GM12801 (cell line): ENCODE data around the gene RAB33B.

Experiments
- CTCF ChIP-seq: IDR thresholded peaks from one replicate; pipeline ENCODE4 v1.5.1; 2011; ENCODE audit warnings: control low read depth; ENCODE audit not compliant: insufficient read length; ENCODE audit errors: extremely low read depth

The RAB33B gene

GRCh38 chr4:139441029-139441428, 12.9 kb upstream of the RAB33B start:
- TF ChIP-seq CTCF, result no peak

- no peak for TF ChIP-seq CTCF
These were observed 10.3 kb upstream of the RAB33B start for GRCh38 chr4:139443661-139444060.

DNA sequence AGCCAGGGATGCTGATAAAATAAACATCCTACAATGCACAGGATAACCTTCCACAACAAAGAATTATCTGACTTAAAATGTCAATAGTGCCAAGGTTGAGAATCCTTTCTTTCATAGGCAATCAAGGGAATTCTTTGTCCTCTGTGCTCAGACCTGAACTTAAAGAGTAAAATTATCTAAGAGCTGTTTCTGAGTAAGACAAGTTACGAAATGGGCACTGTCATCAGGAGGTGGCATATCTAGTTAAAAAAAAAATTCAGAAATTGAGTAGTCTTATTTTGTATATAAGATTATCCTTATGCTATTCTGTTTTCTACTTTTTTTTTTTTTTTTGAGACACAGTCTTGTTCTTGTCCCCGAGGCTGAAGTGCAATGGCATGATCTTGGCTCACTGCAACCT, 3.3 kb upstream of the RAB33B start:
- no peak for TF ChIP-seq CTCF

- no peak for TF ChIP-seq CTCF
These were observed 1.9 kb upstream of the RAB33B start for GRCh38 chr4:139451997-139452396.

DNA sequence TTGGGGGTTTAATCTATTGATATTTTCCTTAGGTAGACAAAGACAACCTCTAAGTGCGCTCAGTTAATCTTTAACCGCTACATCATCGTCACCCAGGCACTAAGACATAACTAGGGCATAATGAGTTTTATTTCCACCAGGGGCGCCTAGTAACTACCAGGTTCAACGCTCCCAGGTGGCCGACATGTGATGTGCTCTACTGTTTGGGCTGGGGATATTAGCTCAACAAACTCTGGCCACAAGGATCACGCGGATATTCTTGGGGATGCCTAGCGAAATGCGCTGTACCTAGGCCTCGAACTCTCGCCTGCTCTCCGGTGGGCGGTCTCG, 915 bp upstream of the RAB33B start:
- TF ChIP-seq CTCF, result no peak

DNA sequence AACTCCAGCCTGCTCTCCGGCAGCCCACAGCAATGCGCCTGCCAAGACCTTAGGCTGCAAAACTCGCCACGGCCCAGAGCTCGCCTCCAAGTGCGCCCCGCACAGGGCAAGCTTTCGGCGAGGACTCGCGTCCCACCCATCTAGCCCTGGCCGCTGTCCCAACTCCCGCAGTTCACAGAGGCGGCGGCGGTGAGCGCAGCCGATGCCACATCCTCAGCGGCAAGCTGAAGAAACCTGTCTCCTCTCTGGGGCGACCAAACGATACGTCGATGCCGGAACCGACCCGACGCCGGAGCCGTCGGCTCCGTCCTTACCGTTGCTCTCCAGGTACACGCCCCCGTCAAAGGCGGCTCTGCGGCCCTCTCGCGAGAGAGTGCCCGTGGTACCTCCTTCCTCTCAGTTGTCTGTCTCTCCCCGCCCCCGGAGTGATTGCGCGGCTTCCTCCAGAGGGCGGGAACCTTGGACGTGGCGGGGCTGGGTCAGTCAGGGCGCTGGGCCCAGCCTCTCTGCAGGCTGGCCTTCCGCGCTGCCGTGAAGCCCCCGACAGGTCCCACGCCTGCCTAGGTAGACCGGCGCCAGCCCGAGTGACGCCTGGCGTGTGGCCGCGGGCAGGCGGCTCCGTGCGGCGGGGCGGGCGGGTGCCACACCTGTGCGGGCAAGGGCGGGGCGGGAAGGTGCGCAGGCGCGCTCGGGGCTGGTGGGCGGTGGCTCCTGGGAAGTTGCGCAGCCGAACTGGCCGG, 380 bp upstream of the RAB33B start:
- no peak for TF ChIP-seq CTCF

- TF ChIP-seq CTCF, result no peak
These were observed 1.2 kb downstream of the RAB33B start for GRCh38 chr4:139455126-139455538.
